Measurements from ENCODE around the gene NUP155. TPM values are rescaled to one million over a fixed set of nuclear protein-coding genes. Genes with fewer than 3 reads are reported as not detected.
"Not testable (repeated sequence)": the region's sequence is repeated elsewhere in the genome, so short reads cannot be mapped to it uniquely, and the experiment has no call there.

Gene NUP155
- total RNA-seq, 1 experiment from 2014 or later, result 52.1 TPM

GRCh38 chr5:37283214-37283820 lies 87.6 kb downstream of the NUP155 start:
- no peak for DNase-seq (ENCODE audit: low spot score)

- no peak for DNase-seq (ENCODE audit: low spot score)
Measured at GRCh38 chr5:37275511-37275910, 95.4 kb downstream of the NUP155 start.

GRCh38 chr5:37272511-37272910 lies 98.4 kb downstream of the NUP155 start:
- peak; percentile 51 for DNase-seq (ENCODE audit: low spot score)

GRCh38 chr5:37268100-37268499 lies 102.8 kb downstream of the NUP155 start:
- not testable (repeated sequence) for DNase-seq (ENCODE audit: low spot score)

- no peak for DNase-seq (ENCODE audit: low spot score)
Measured at GRCh38 chr5:37255774-37256358, 115.0 kb downstream of the NUP155 start.

- no peak for DNase-seq (ENCODE audit: low spot score)
Measured at GRCh38 chr5:37254581-37254980, 116.3 kb downstream of the NUP155 start.

GRCh38 chr5:37251665-37252064 lies 119.2 kb downstream of the NUP155 start:
- DNase-seq (ENCODE audit: low spot score), result no peak

- DNase-seq (ENCODE audit: low spot score), result no peak
Measured at GRCh38 chr5:37249815-37250164, 121.1 kb downstream of the NUP155 start.

- peak; percentile 62 for DNase-seq (ENCODE audit: low spot score)
Measured at GRCh38 chr5:37248970-37249814, 121.7 kb downstream of the NUP155 start, which contains the start of gene CPLANE1. TSS of gene CPLANE1 (minus strand) at chr5:37249376. CDS start at chr5:37247698, 1,678 bp downstream.

- DNase-seq (ENCODE audit: low spot score), result no peak
Measured at GRCh38 chr5:37248421-37248969, 122.4 kb downstream of the NUP155 start.

GRCh38 chr5:37247496-37247895 lies 123.4 kb downstream of the NUP155 start:
- no peak for DNase-seq (ENCODE audit: low spot score)

- DNase-seq (ENCODE audit: low spot score), result no peak
Measured at GRCh38 chr5:37247036-37247435, 123.9 kb downstream of the NUP155 start.

Other genes starting within 250 kb of the NUP155 start
- 4.8 and 13.8 TPM in 2 replicates for gene CPLANE1, start 121.7 kb downstream of the NUP155 start, total RNA-seq (2014; rRNA removed; shearing (Covaris generic))
- 26.5 and 34.2 TPM in 2 replicates for gene WDR70, start 8.2 kb upstream of the NUP155 start, total RNA-seq (2014; rRNA removed; shearing (Covaris generic))

Data from H4 (cell line).